Renal pelvis (tissue), 4 donors: ENCODE results near the gene RNASE12. TPM values are rescaled to one million over a fixed set of nuclear protein-coding genes. Genes with fewer than 3 reads are reported as not detected.
"Not testable (repeated sequence)": the region's sequence is repeated elsewhere in the genome, so short reads cannot be mapped to it uniquely, and the experiment has no call there.

ENCODE experiments used
- DNase-seq: peaks from one replicate; pipeline ENCODE4 v3.0.0-alpha.2; 2013
- polyA plus RNA-seq, 3 donors: library from polyadenylated mRNA; unstranded; fragments of 120-200 nt; gene quantifications; one replicate each; pipeline ENCODE4 v1.2.1, GENCODE V29; 2013; ENCODE audit not compliant: insufficient read length in 3 of 3

The RNASE12 gene
- polyA plus RNA-seq, 3 donors: not detected

GRCh38 chr14:20614038-20614840 lies 23.1 kb upstream of the RNASE12 start:
- no peak for DNase-seq

GRCh38 chr14:20613094-20614037 lies 22.2 kb upstream of the RNASE12 start:
- peak; percentile 92 for DNase-seq

- no peak for DNase-seq
Measured at GRCh38 chr14:20612403-20612802, 21.2 kb upstream of the RNASE12 start.

- DNase-seq: no peak
Measured at GRCh38 chr14:20611277-20611676, 20.1 kb upstream of the RNASE12 start.

GRCh38 chr14:20610002-20610765 lies 19.0 kb upstream of the RNASE12 start:
- DNase-seq: peak; percentile 51

GRCh38 chr14:20609215-20610001 lies 18.2 kb upstream of the RNASE12 start:
- DNase-seq: peak; percentile 90

- no peak for DNase-seq
Measured at GRCh38 chr14:20608383-20609110, 17.4 kb upstream of the RNASE12 start.

- no peak for DNase-seq
Measured at GRCh38 chr14:20607617-20608016, 16.4 kb upstream of the RNASE12 start.

- DNase-seq: no peak
Measured at GRCh38 chr14:20606902-20607242, 15.7 kb upstream of the RNASE12 start.

GRCh38 chr14:20606190-20606901 lies 15.2 kb upstream of the RNASE12 start:
- no peak for DNase-seq

GRCh38 chr14:20603813-20604690 lies 12.9 kb upstream of the RNASE12 start:
- DNase-seq: no peak

- DNase-seq: no peak
Measured at GRCh38 chr14:20602583-20602982, 11.4 kb upstream of the RNASE12 start.

GRCh38 chr14:20601522-20601921 lies 10.3 kb upstream of the RNASE12 start:
- no peak for DNase-seq

- no peak for DNase-seq
Measured at GRCh38 chr14:20597108-20597507, 5.9 kb upstream of the RNASE12 start.

- not testable (repeated sequence) for DNase-seq
Measured at GRCh38 chr14:20595726-20596125, 4.5 kb upstream of the RNASE12 start.

GRCh38 chr14:20592574-20592973 lies 1.4 kb upstream of the RNASE12 start:
- DNase-seq: no peak

- no peak for DNase-seq
Measured at GRCh38 chr14:20587489-20588154, 3.6 kb downstream of the RNASE12 start, which contains the start of gene RNASE11. Gene RNASE11 (minus strand): TSS chr14:20588001.

- DNase-seq: no peak
Measured at GRCh38 chr14:20583908-20584307, 7.3 kb downstream of the RNASE12 start.
